GM19238 (cell line): ENCODE data around the gene MYO7A.

Source experiments
- DNase-seq: peaks from one replicate; pipeline ENCODE4 v3.0.0; 2011; ENCODE audit warnings: low spot score; ENCODE audit not compliant: insufficient read length

MYO7A gene

GRCh38 chr11:77146261-77147035 is 18.4 kb downstream of the MYO7A start:
- DNase-seq = no peak

GRCh38 chr11:77147036-77147315 is 18.9 kb downstream of the MYO7A start:
- DNase-seq = no peak

GRCh38 chr11:77147668-77148321 is 19.7 kb downstream of the MYO7A start:
- DNase-seq = no peak

- no peak for DNase-seq
These were observed 21.1 kb downstream of the MYO7A start for GRCh38 chr11:77148963-77149715.

GRCh38 chr11:77149716-77150392 is 21.8 kb downstream of the MYO7A start:
- DNase-seq = no peak

- no peak for DNase-seq
These were observed 22.8 kb downstream of the MYO7A start for GRCh38 chr11:77150836-77151235.

- DNase-seq = no peak
These were observed 23.9 kb downstream of the MYO7A start for GRCh38 chr11:77151804-77152509.

GRCh38 chr11:77152846-77153245 is 24.8 kb downstream of the MYO7A start:
- DNase-seq = no peak

GRCh38 chr11:77153276-77154185 is 25.5 kb downstream of the MYO7A start:
- DNase-seq = no peak

GRCh38 chr11:77154381-77155081 is 26.5 kb downstream of the MYO7A start:
- no peak for DNase-seq

- no peak for DNase-seq
These were observed 27.0 kb downstream of the MYO7A start for GRCh38 chr11:77155082-77155475.

GRCh38 chr11:77155556-77156130 is 27.6 kb downstream of the MYO7A start:
- DNase-seq = no peak

GRCh38 chr11:77156396-77157195 is 28.6 kb downstream of the MYO7A start:
- DNase-seq = no peak

GRCh38 chr11:77158041-77158695 is 30.1 kb downstream of the MYO7A start:
- no peak for DNase-seq

GRCh38 chr11:77159219-77159936 is 31.3 kb downstream of the MYO7A start:
- DNase-seq = no peak

GRCh38 chr11:77159937-77160495 is 32.0 kb downstream of the MYO7A start:
- DNase-seq = no peak

- no peak for DNase-seq
These were observed 35.2 kb downstream of the MYO7A start for GRCh38 chr11:77163271-77163670.
